Measurements from ENCODE around the gene ETV6.

The ETV6 gene

GRCh38 chr12:11697131-11697530 is 47.7 kb downstream of the ETV6 start:
- no peak for DNase-seq

DNA sequence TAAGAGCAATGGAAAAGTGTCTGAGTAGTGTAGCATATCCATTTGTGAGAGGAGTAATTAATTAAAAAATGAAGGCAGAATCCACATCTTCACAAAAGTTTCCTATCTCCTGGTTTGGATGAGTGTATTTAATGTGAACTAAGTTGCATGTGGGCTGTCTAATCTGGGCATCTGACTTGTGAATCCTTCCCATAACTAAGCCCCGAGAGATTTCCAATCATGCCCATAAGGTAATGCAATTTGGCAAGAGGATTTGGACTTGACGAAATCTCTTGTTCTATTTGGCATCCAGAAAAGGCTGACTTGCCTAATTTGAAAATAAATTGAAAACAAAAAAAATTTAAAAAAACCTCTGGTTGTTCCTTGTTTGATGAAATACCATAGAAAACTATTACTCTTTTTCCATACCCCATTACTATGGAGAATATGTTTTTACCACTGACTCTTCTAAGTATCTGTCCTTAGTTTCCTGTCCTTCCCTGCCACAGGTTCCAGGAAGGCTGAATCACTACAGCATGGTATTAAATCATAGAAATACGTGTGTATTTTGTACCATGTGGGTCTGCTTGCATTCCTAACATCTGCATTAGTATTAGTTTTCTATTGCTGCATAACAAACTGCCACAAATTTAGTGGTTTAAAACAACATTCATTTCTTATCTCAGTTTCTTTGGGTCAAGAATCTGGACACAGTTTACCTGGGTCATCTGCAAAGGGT is 48.4 kb downstream of the ETV6 start:
- DNase-seq, result no peak

- DNase-seq, result no peak
Measured at GRCh38 chr12:11698729-11699128, 49.3 kb downstream of the ETV6 start.

DNA sequence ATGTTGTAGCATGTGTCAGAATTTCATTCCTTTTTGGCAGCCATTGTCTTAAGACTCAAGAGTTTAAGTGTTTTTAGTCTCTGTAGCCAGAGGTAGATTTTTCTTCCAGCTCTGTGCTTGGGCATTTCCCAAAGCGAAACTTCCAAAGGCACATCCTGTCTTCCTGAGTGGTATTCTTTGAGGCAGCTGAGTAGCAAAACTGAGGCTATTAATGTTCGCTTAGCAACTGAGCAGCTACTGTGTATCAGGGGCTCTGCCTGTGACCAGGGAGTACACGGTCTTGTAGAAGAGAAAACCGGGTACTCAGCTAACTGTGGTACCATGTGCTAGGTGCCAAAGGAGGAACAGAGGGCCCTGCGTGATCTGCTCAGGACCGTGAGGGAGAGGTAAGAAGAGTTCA is 52.0 kb downstream of the ETV6 start:
- DNase-seq, result no peak

- no peak for DNase-seq
Measured at GRCh38 chr12:11702959-11703358, 53.5 kb downstream of the ETV6 start.

DNA sequence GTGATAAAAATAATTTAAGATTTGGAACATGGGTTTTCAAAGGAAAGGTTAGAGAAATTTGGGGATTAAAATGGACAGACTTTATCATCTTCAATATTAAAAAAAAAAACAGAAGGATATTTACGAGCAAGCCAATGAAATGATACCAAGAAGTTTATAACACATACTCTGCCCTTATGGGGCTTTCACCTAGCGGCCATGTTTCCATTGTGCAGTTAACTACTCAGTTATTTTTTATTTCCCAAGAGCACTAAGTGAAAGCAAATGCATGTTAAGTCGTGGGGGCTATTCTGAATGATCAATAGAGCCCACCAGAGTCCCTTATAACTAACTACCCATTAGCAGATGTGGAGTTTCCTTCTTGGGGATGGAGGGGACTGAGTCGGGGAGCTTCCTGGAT is 53.9 kb downstream of the ETV6 start:
- DNase-seq, result no peak

DNA sequence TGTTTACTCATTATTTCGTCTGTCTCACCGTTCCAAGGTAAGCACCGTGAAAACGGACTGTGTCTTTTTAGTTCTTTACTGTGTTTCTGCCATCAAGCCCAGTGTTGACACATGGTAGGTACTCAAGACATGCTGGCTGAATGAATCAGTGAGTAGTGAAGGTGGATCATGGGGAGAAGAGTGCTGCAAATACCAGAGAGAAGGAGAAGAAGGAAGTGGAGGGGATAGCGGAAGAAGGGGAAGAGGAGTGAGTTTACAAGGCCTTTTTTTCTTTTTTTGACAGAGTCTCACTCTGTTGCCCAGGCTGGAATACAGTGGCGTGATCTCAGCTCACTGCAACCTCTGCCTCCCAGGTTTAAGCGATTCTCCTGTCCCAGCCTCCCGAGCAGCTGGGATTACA is 54.6 kb downstream of the ETV6 start:
- DNase-seq, result no peak

DNA sequence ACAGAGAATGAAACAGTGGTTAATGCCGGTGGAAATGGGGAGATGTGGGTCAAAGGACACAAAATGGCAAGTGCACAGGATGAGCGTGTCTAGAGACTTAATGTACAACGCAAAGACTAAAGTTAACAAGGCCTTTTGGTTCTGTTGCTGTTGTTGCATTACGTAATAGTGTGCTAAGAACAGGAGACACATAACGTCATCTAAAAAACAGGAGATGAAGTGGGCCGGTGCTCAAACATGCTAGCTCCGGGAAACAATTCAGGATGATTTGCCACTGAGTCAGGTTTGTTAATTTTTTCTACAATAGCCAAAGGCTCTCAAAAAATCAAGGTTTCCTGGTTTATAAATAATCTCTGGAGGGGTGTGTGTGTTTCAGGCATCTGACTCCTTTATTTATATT is 55.5 kb downstream of the ETV6 start:
- DNase-seq, result no peak

DNA sequence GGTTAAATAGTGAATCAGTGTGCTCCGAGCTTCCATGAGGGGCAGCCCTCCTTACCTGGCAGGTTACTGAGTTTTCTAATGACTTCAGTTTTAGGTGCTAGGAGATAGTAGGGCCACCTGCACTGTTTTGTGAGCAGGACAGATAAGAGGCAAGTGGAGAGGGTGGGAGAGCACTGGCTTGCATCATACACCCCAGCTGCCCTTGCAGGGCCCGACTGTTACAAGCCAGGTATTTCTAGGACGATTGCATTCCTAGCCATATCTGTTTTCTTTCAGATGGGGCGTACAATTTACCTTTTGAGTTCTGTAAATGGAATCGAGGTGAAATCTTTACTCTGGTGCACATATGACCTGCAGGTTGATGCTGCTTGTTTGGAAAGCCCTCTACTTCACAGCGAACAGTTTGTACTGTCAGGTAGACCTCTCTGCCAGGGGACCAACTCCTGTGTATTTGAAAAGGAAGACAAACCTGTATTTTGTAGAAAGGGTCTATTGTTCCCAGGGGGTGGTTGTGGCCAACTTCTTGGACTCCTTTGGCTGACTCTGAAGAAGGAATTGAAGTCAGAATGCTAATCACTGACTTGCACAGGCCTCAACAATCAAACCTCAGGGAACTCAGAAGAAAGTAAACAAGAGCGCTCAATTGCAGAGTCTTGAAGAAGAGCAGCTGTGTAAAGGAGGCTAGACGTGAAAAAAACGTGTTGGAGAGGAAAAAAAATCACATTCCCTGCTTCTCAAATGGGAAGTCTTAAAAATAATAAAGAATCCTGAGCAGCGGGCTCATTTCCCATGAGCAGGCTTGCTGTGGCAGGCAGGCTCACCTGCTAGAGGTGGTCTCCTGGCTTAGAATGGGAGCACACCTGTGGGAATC is 57.3 kb downstream of the ETV6 start:
- no peak for DNase-seq

- DNase-seq, result no peak
Measured at GRCh38 chr12:11707535-11707934, 58.1 kb downstream of the ETV6 start.

DNA sequence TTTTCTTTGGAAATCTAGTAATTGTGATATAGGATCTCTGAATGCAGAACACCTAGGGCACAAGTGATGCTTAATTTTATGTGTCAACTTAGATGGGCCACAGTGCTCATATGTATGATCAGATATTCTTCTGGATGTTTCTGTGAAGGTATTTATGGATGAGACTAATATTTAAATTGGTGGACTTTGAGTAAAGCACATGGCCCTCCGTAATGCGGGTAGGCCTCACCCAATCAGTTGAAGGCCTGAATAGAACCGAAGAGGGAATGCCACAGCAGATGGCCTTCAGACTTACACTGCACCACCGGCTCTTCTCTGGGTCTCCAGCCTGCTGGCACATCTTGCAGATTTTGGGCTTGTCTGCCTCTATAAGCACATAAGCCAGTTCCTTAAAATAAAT is 60.0 kb downstream of the ETV6 start:
- no peak for DNase-seq

- no peak for DNase-seq
Measured at GRCh38 chr12:11710431-11710830, 61.0 kb downstream of the ETV6 start.

GRCh38 chr12:11710906-11711305 is 61.4 kb downstream of the ETV6 start:
- no peak for DNase-seq

DNA sequence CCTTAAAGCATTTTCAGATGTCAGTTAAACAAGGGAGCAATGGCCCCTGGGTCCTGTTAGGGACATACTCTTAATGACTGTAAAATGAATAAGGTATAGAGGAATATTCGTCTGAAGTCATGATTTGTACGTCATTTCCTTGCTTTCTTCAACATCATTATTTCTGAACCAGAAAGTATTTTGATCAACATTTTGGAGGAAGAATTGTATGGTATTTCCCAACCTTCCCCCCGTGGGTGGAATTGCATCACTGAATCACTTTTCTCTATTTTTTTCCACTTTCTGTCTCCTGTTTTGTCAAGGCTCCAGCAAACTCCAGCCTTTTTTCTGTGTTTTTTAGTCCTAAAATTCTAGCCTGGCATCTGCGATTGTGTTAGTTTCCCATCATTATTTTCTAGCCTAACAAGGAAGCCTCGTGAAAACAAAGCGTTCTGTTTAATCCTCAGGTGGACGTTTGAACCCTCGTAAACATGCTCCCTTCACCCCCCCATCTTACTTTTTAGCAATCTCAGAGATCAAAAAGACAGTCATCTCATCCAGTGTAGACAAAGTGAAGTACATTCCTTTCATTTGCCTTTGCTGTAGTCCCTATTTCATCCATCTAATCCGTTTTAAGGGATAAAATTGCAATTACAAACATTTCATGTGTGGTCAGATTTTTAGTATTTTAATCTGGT is 62.3 kb downstream of the ETV6 start:
- DNase-seq, result no peak

DNA sequence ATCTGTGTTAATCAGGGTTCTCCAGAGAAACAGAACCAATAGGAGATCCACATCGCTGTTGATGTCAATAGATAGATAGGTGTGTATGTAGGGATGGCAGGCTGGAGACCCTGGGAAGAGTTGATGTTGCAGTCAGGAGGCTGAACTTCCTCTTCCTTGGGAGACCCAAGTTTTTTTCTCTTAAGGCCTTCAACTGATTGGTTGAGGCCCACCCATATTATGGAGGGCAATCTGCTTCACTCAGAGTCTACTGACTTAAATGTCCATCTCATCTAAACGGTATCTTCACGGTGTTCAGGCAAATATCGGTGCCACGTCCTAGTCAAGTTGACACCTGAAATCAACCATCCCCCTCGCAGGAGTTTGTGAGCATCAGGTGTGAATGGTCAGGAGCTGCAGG is 63.0 kb downstream of the ETV6 start:
- DNase-seq, result no peak

DNA sequence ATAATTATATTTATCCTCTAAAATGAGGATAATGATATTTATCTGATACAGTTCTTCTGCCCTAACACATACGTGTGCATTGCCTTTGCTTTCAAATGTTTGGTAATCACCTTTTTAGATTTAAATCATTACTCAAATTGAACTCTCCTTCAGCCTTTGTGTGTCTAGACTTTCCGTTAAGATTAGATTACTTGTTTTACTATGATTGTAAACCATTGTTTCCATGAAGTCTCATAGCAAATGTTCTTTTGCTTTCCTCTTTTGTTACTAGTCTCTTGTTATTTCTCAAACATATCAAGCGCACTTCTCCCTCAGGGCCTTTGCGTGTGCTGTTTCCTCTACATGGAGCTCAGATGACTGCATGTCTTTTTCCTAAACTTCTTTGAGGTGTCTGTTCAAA is 63.7 kb downstream of the ETV6 start:
- DNase-seq, result no peak

DNA sequence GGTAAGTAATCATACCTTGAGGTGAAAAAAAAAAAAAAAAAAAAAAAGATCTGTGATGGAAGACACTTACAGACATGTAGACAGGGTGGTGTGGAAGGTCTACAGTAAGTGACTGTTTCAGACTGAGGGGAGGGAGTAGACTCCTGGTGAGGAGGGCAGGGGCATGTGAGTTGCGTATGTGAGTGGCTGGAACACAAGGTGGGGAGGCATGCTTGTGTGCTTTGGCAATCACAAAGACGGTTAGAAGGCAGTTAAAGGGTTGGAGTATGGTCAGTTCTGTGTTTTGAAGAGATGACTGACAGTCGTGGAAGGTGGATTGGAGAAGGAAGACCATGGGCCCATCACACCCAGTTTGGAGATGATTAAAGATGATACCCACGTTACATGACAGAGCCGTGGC is 65.2 kb downstream of the ETV6 start:
- no peak for DNase-seq

DNA sequence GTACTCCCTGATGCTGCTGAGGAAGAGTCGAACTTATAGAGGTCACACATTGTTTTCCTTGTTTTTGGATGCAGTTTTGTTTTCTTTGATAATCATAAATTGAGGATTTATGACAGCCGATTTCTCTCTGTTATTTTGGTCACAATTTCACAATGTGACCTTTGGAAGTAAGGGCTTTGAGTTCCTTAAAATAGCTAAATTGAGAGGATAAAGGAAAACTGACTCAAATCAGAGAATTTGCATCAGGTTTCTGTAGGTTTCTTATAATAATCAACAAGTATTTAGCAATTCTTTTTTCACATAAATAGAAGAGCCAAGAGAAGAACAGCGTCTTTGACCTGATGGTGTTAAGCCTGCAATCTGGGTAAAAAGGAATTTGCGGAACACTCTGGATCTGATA is 66.1 kb downstream of the ETV6 start:
- DNase-seq, result no peak

DNA sequence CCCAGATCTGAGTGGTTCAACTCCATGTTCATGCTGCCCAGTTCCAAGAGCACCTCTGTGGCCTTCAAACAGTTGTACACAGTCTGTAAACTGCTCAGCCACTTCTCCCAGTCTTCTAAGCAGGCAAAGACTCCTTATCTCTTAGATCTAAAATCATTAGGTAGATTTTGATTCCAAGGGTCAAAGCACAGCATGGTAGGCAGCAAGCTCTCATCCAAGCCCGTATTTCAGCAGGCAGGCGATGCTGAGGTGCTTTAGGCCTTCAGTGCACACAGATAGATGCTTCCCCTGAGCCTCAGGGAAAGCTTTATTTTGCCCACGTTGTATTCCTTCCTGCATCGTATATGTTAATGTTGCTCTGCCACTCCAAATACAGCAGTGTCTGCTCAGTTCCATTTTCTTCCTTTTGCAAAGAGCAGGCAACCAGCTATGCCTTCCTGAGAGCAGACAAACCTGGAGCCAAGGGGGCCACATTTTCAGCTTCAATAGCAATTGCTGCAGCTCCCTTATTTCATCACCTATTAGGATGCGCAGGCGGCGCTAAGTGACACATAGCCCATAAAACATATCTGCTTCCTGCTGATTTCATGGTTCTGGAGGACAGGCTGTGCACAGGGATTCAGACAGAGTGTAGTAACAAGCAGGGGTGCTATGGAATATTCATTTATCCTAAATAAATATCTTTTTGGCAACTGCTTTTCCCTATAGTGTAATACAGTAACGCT is 67.5 kb downstream of the ETV6 start:
- no peak for DNase-seq

- DNase-seq, result no peak
Measured at GRCh38 chr12:11717519-11717961, 68.1 kb downstream of the ETV6 start.

- DNase-seq, result no peak
Measured at GRCh38 chr12:11718105-11718504, 68.6 kb downstream of the ETV6 start.

GRCh38 chr12:11718768-11719253 is 69.3 kb downstream of the ETV6 start:
- no peak for DNase-seq

GRCh38 chr12:11719678-11720099 is 70.2 kb downstream of the ETV6 start:
- DNase-seq, result peak; percentile 82
